ENCODE measurements around the gene HNRNPLL.

- TF ChIP-seq POLR2A (IDR thresholded peaks at IDR 0.05) (no peak), CTCF (IDR thresholded peaks at IDR 0.05) (no peak)
Observed at GRCh38 chr2:38540580-38541286, 62.0 kb downstream of the HNRNPLL start.
